ENCODE data around the gene STXBP6. TPM values are rescaled to one million over a fixed set of nuclear protein-coding genes. Genes with fewer than 3 reads are reported as not detected.
A peak's percentile ranks its signal among the peaks of the same experiment; 100 is the strongest.

Gene STXBP6
- total RNA-seq, 1 donor from 2014 or later = 0.98 TPM

GRCh38 chr14:24866067-24866639, 183.8 kb downstream of the STXBP6 start:
- ATAC-seq (no peak), DNase-seq (ENCODE audit: low spot score) (no peak)

- no peak for DNase-seq (ENCODE audit: low spot score)
- no peak for ATAC-seq
Observed at GRCh38 chr14:24863968-24864684, 185.8 kb downstream of the STXBP6 start.

- peak; percentile 19 for ATAC-seq
Observed at GRCh38 chr14:24861083-24861630, 188.8 kb downstream of the STXBP6 start.

GRCh38 chr14:24859559-24859958, 190.4 kb downstream of the STXBP6 start:
- ATAC-seq (no peak), DNase-seq (ENCODE audit: low spot score) (no peak)

More at GRCh38 chr14:24861083-24861630, 188.8 kb downstream of the STXBP6 start:
- no peak for DNase-seq (ENCODE audit: low spot score)

- no peak for DNase-seq (ENCODE audit: low spot score)
- ATAC-seq = no peak
Observed at GRCh38 chr14:24858684-24859083, 191.3 kb downstream of the STXBP6 start.

- no peak for ATAC-seq
- DNase-seq (ENCODE audit: low spot score) = no peak
Observed at GRCh38 chr14:24858052-24858451, 191.9 kb downstream of the STXBP6 start.

GRCh38 chr14:24857277-24857676, 192.7 kb downstream of the STXBP6 start:
- no peak for DNase-seq (ENCODE audit: low spot score)
- ATAC-seq = no peak

GRCh38 chr14:24853446-24853845, 196.5 kb downstream of the STXBP6 start:
- ATAC-seq = no peak
- DNase-seq (ENCODE audit: low spot score) = no peak

GRCh38 chr14:24852312-24853060, 197.5 kb downstream of the STXBP6 start:
- DNase-seq (ENCODE audit: low spot score) (no peak), ATAC-seq (no peak)

- ATAC-seq (no peak), DNase-seq (ENCODE audit: low spot score) (no peak)
Observed at GRCh38 chr14:24851837-24852236, 198.1 kb downstream of the STXBP6 start.

- ATAC-seq (no peak), DNase-seq (ENCODE audit: low spot score) (no peak)
Observed at GRCh38 chr14:24851406-24851805, 198.5 kb downstream of the STXBP6 start.

GRCh38 chr14:24850072-24850471, 199.9 kb downstream of the STXBP6 start:
- DNase-seq (ENCODE audit: low spot score) = no peak
- ATAC-seq = no peak

- ATAC-seq (no peak), DNase-seq (ENCODE audit: low spot score) (no peak)
Observed at GRCh38 chr14:24849471-24849870, 200.5 kb downstream of the STXBP6 start.

- DNase-seq (ENCODE audit: low spot score) = no peak
- ATAC-seq = no peak
Observed at GRCh38 chr14:24848102-24848790, 201.7 kb downstream of the STXBP6 start.

GRCh38 chr14:24847568-24848095, 202.3 kb downstream of the STXBP6 start:
- ATAC-seq = no peak
- DNase-seq (ENCODE audit: low spot score) = no peak

GRCh38 chr14:24846261-24846660, 203.7 kb downstream of the STXBP6 start:
- ATAC-seq (no peak), DNase-seq (ENCODE audit: low spot score) (no peak)

GRCh38 chr14:24845851-24846250, 204.1 kb downstream of the STXBP6 start:
- ATAC-seq = no peak

GRCh38 chr14:24844011-24844410, 205.9 kb downstream of the STXBP6 start:
- no peak for ATAC-seq

More at GRCh38 chr14:24845851-24846250, 204.1 kb downstream of the STXBP6 start:
- DNase-seq (ENCODE audit: low spot score) = no peak

GRCh38 chr14:24843494-24843893, 206.5 kb downstream of the STXBP6 start:
- ATAC-seq = no peak
- no peak for DNase-seq (ENCODE audit: low spot score)

More at GRCh38 chr14:24844011-24844410, 205.9 kb downstream of the STXBP6 start:
- no peak for DNase-seq (ENCODE audit: low spot score)

GRCh38 chr14:24840204-24840893, 209.6 kb downstream of the STXBP6 start:
- peak; percentile 47 for ATAC-seq
- DNase-seq (ENCODE audit: low spot score) = no peak
